HCT116 (cell line): ENCODE measurements around the gene COL23A1. TPM values are rescaled to one million over a fixed set of nuclear protein-coding genes. Genes with fewer than 3 reads are reported as not detected.

Experiments
- ATAC-seq: fragments of 200-7000 bp; cut with Tn5 transposase; 2 replicates; pipeline ENCODE4 v1.9.1; 2020; ENCODE audit warnings: mild to moderate bottlenecking, moderate library complexity
- BruUV-seq: library from RNA; stranded (reverse); fragments of 400-500 nt; replicated peaks from 2 replicates; lab custom pipeline; 2021; lab: Mats Ljungman, UMichigan
- CTCF ChIA-PET: fragments of 300-600 bp; sonication (Branson Sonifier 250); formaldehyde crosslinking; loops from one replicate; lab custom pipeline; 2021; ENCODE audit warnings: antibody characterized with exemption; lab: Charles Lee
- POLR2A ChIA-PET: fragments of 300-600, 350-600 bp; sonication (Branson Sonifier 250); formaldehyde crosslinking; loops from one replicate; lab custom pipeline; 2021; ENCODE audit warnings: antibody characterized with exemption; lab: Charles Lee
- RAD21 ChIA-PET, 2 experiments: fragments of 300-600 bp; sonication (Branson Sonifier 250); formaldehyde crosslinking; loops; one replicate each; lab custom pipeline; 2023; ENCODE audit warnings: low total read pairs in 2 of 2; ENCODE audit not compliant: uncharacterized antibody in 2 of 2, unreplicated experiment in 2 of 2, low non-redundant PET in 1 of 2; lab: Charles Lee
- DNase-seq: peaks from one replicate; pipeline ENCODE4 v3.0.0-alpha.2; 2010; ENCODE audit warnings: low read depth, low spot score
- H2AFZ ChIP-seq: fragments of 200-600 bp; shearing (Covaris generic), sonication (generic); 2 replicates; pipeline ENCODE4 v1.6.1; 2017; ENCODE audit warnings: low read depth, mixed run types, mixed read lengths, antibody characterized with exemption, low read length; ENCODE audit not compliant: poor library complexity, severe bottlenecking
- H3K27ac ChIP-seq: 2 replicates; pipeline ENCODE4 v1.5.1; 2012; ENCODE audit warnings: low read depth, low read length
- H3K27me3 ChIP-seq: fragments of 200-600 bp; sonication (generic); 2 replicates; pipeline ENCODE4 v1.6.1; 2016; ENCODE audit warnings: mixed run types, low read length, mixed read lengths; ENCODE audit not compliant: insufficient read depth
- H3K36me3 ChIP-seq, 2 experiments: fragments of 200-500 bp in 1 of 2; fragments of 200-600 bp in 1 of 2; sonication (Bioruptor generic) in 1 of 2; sonication (generic) in 1 of 2; 2 replicates each; pipeline versions ENCODE4 v1.5.1 to v1.6.1; 2014 to 2016; ENCODE audit warnings: low read length in 2 of 2, inconsistent platforms in 1 of 2, mixed read lengths in 1 of 2, mixed run types in 1 of 2; ENCODE audit not compliant: insufficient read depth in 2 of 2, control insufficient read depth in 1 of 2
- H3K4me1 ChIP-seq, 2 experiments: fragments of 200-600 bp in 1 of 2; sonication (generic) in 1 of 2; 2 replicates each; pipeline versions ENCODE4 v1.5.1 to v1.6.1; 2012 to 2017; ENCODE audit warnings: low read length in 2 of 2, inconsistent platforms in 1 of 2, mild to moderate bottlenecking in 1 of 2, mixed read lengths in 1 of 2, mixed run types in 1 of 2, moderate library complexity in 1 of 2; ENCODE audit not compliant: insufficient read depth in 2 of 2, control insufficient read depth in 1 of 2
- H3K4me2 ChIP-seq: fragments of 200-600 bp; sonication (generic); 2 replicates; pipeline ENCODE4 v1.6.1; 2017; ENCODE audit warnings: mixed run types, low read length, mixed read lengths
- H3K4me3 ChIP-seq, 2 experiments: fragments of 200-600 bp in 1 of 2; sonication (generic) in 1 of 2; replicated peaks in 1 of 2; 2 replicates each; pipeline ENCODE4 v1.5.1; 2011 to 2016; ENCODE audit warnings: low read length in 2 of 2, control low read depth in 1 of 2, low read depth in 1 of 2, mild to moderate bottlenecking in 1 of 2, mixed read lengths in 1 of 2, mixed run types in 1 of 2
- H3K79me2 ChIP-seq: fragments of 200-600 bp; sonication (generic); 2 replicates; pipeline ENCODE4 v1.6.1; 2017; ENCODE audit warnings: mild to moderate bottlenecking, mixed run types, low read length, moderate library complexity, mixed read lengths; ENCODE audit not compliant: insufficient read depth
- H3K9ac ChIP-seq: fragments of 200-600 bp; sonication (generic); 2 replicates; pipeline ENCODE4 v1.6.1; 2016; ENCODE audit warnings: low read length, mixed read lengths
- H3K9me2 ChIP-seq: fragments of 200-600 bp; sonication (generic), shearing (Covaris generic); 2 replicates; pipeline ENCODE4 v1.6.1; 2017; ENCODE audit warnings: mixed run types, mild to moderate bottlenecking, moderate library complexity; ENCODE audit not compliant: insufficient read depth
- H3K9me3 ChIP-seq, 2 experiments: fragments of 200-500 bp in 1 of 2; fragments of 200-600 bp in 1 of 2; sonication (Bioruptor generic) in 1 of 2; sonication (generic) in 1 of 2; 2 replicates each; pipeline ENCODE4 v1.6.1; 2014 to 2017; ENCODE audit warnings: low read length in 2 of 2, mixed read lengths in 2 of 2, inconsistent platforms in 1 of 2, low read depth in 1 of 2, mild to moderate bottlenecking in 1 of 2, mixed run types in 1 of 2, moderate library complexity in 1 of 2; ENCODE audit not compliant: control insufficient read depth in 1 of 2, insufficient read depth in 1 of 2
- H4K20me1 ChIP-seq: fragments of 200-600 bp; sonication (generic), shearing (Covaris generic); 2 replicates; pipeline ENCODE4 v1.6.1; 2017; ENCODE audit warnings: mixed run types, mild to moderate bottlenecking, moderate library complexity; ENCODE audit not compliant: insufficient read depth
- CBX3 ChIP-seq: IDR thresholded peaks from 2 replicates; pipeline ENCODE4 v1.6.1; 2012; ENCODE audit warnings: low read depth
- CEBPB ChIP-seq: IDR thresholded peaks from 2 replicates; pipeline ENCODE4 v1.6.1; 2012; ENCODE audit warnings: low read depth
- EGR1 ChIP-seq: IDR thresholded peaks from 2 replicates; pipeline ENCODE4 v1.6.1; 2012; ENCODE audit warnings: low read depth
- RAD21 ChIP-seq: IDR thresholded peaks from 2 replicates; pipeline ENCODE4 v1.6.1; 2012; ENCODE audit warnings: low read depth, mild to moderate bottlenecking
- SP1 ChIP-seq: IDR thresholded peaks from 2 replicates; pipeline ENCODE4 v1.6.1; 2012; ENCODE audit warnings: low read depth
- SRF ChIP-seq: IDR thresholded peaks from 2 replicates; pipeline ENCODE4 v1.6.1; 2012; ENCODE audit warnings: low read depth
- ZNF274 ChIP-seq: fragments of 200-500 bp; sonication (Bioruptor generic); IDR thresholded peaks from 2 replicates; pipeline ENCODE4 v1.6.1; 2014; ENCODE audit warnings: mild to moderate bottlenecking, low read depth, low read length, inconsistent platforms
- intact Hi-C: fragments of 100-400 bp; cut with micrococcal nuclease; formaldehyde crosslinking; loops from 2 replicates; pipeline ENCODE4 v1.10.0; 2022
- total RNA-seq: library from RNA; stranded (reverse); gene quantifications from one replicate; pipeline ENCODE4 v1.2.1, GENCODE V29; 2021; ENCODE audit not compliant: unreplicated experiment
- TF ChIP-seq, protein P1 (sequence below), 3 experiments: fragments of 200-600 bp in 1 of 3; sonication (generic) in 1 of 3; IDR thresholded peaks in 2 of 3; conservative IDR thresholded peaks in 1 of 3; 2 replicates each; pipeline ENCODE4 v1.5.1; 2012 to 2017; ENCODE audit warnings: low read depth in 2 of 3, low read length in 2 of 3, antibody characterized with exemption in 1 of 3, borderline replicate concordance in 1 of 3, control low read depth in 1 of 3, mild to moderate bottlenecking in 1 of 3, mixed read lengths in 1 of 3, mixed run types in 1 of 3, moderate library complexity in 1 of 3; ENCODE audit not compliant: insufficient read depth in 1 of 3

Gene COL23A1
- total RNA-seq, 1 experiment from 2014 or later = not detected

DNA sequence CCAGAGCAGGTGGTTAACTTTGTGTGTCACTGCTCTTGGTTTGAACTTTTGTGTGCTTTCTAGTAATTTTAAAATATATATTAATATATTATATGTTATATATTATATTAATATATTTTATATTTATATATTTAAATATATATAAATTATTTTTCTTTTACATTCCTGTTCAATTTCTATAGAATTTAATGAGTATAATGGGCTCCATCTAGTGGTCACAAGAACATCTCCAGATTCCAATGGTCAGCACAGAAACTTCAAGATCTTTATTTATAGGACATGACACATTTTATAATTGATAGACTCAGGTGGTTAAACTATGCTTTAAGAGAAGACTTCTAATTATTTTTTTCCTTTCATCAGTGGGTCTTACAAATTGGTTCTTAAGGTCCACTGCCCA lies 39.1 kb downstream of the COL23A1 start:
- H3K9ac ChIP-seq = no peak overlapping the region
- no peaks in the 10 kb centered on the region for H3K27me3 ChIP-seq
- ChIA-PET CTCF (interaction anchor here (1.9 to 2.5 kb wide), 2 partner anchors 90 to 271 kb away, joined by 11 read pairs; no protein-coding TSS in a partner anchor), POLR2A (no interaction called here), RAD21 (no interaction called here)
- no peak overlapping the region for H3K4me3 ChIP-seq
- H3K9me2 ChIP-seq = no peaks in the 10 kb centered on the region
- TF ChIP-seq SRF (no peak), CEBPB (no peak), EGR1 (no peak), CBX3 (no peak), RAD21 (peak; percentile 56), ZNF274 (no peak)
- TF ChIP-seq, protein P1, sequence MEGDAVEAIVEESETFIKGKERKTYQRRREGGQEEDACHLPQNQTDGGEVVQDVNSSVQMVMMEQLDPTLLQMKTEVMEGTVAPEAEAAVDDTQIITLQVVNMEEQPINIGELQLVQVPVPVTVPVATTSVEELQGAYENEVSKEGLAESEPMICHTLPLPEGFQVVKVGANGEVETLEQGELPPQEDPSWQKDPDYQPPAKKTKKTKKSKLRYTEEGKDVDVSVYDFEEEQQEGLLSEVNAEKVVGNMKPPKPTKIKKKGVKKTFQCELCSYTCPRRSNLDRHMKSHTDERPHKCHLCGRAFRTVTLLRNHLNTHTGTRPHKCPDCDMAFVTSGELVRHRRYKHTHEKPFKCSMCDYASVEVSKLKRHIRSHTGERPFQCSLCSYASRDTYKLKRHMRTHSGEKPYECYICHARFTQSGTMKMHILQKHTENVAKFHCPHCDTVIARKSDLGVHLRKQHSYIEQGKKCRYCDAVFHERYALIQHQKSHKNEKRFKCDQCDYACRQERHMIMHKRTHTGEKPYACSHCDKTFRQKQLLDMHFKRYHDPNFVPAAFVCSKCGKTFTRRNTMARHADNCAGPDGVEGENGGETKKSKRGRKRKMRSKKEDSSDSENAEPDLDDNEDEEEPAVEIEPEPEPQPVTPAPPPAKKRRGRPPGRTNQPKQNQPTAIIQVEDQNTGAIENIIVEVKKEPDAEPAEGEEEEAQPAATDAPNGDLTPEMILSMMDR (IDR thresholded peaks at IDR 0.05 in 2 of 3, conservative IDR thresholded peaks at IDR 0.05 in 1 of 3; ENCODE audit: borderline replicate concordance in 1 of 3, insufficient read depth in 1 of 3, low read depth in 2 of 3, low read length in 2 of 3) = peak; percentile 43 to 54 (median 46); a peak in 4 of 6 replicates
- H3K36me3 ChIP-seq = no peaks in the 10 kb centered on the region
- ATAC-seq (peak; percentile 34; the same call in 1 of the 2 replicates), DNase-seq (peak; percentile 12)
- H2AFZ ChIP-seq = no peak overlapping the region
- H3K27ac ChIP-seq = no peak overlapping the region
- no TSS peak for BruUV-seq
- no peaks in the 10 kb centered on the region for H3K4me1 ChIP-seq
- H3K79me2 ChIP-seq = no peaks in the 10 kb centered on the region
- H4K20me1 ChIP-seq = no peaks in the 10 kb centered on the region
- intact Hi-C loops = loop anchor here (1.0 to 5.0 kb wide), 3 partner anchors 90 to 314 kb away; no protein-coding TSS in a partner anchor
- H3K4me2 ChIP-seq = no peak overlapping the region
- H3K9me3 ChIP-seq = no peaks in the 10 kb centered on the region

DNA sequence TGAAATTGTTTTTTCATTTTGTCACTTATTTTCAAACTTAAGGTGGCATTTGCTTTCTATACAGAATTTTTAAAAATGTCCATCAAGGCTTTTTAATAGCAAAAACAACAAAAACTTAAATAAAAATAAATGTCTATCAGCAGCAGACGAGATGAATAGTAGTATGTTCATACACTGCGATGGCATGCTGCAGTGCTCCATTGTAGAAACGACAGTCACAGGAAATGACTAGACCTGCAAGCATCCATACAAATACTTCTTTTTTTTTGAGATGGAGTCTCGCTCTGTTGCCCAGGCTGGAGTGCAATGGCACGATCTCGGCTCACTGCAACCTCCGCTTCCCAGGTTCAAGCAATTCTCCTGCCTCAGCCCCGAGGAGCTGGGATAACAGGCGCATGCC lies 41.4 kb downstream of the COL23A1 start:
- H3K4me3 ChIP-seq = no peak overlapping the region
- H3K27ac ChIP-seq = no peak overlapping the region
- H3K9me2 ChIP-seq = no peaks in the 10 kb centered on the region
- BruUV-seq = no TSS peak
- no peaks in the 10 kb centered on the region for H3K27me3 ChIP-seq
- H3K4me1 ChIP-seq = no peaks in the 10 kb centered on the region
- no peak for ATAC-seq
- TF ChIP-seq SP1 (no peak), EGR1 (no peak), CEBPB (no peak), RAD21 (no peak), CBX3 (no peak)
- intact Hi-C loops = no loop called here
- no peak overlapping the region for H2AFZ ChIP-seq
- RAD21 ChIA-PET = no interaction called here
- CTCF ChIA-PET = no interaction called here
- no peaks in the 10 kb centered on the region for H4K20me1 ChIP-seq
- no peak overlapping the region for H3K4me2 ChIP-seq
- no peaks in the 10 kb centered on the region for H3K9me3 ChIP-seq
- no peaks in the 10 kb centered on the region for H3K36me3 ChIP-seq
- no peak overlapping the region for H3K9ac ChIP-seq
- DNase-seq = no peak
- POLR2A ChIA-PET = no interaction called here
- no peaks in the 10 kb centered on the region for H3K79me2 ChIP-seq
